Measurements from ENCODE around the gene CSNK1E. TPM values are rescaled to one million over a fixed set of nuclear protein-coding genes. Genes with fewer than 3 reads are reported as not detected.

The CSNK1E gene
- total and polyA plus RNA-seq, 10 of the 15 experiments (the other 5 are each of a cell fraction or from before 2014, with no cell fraction given) = 5.9 to 107 (median 64.9) TPM

DNA sequence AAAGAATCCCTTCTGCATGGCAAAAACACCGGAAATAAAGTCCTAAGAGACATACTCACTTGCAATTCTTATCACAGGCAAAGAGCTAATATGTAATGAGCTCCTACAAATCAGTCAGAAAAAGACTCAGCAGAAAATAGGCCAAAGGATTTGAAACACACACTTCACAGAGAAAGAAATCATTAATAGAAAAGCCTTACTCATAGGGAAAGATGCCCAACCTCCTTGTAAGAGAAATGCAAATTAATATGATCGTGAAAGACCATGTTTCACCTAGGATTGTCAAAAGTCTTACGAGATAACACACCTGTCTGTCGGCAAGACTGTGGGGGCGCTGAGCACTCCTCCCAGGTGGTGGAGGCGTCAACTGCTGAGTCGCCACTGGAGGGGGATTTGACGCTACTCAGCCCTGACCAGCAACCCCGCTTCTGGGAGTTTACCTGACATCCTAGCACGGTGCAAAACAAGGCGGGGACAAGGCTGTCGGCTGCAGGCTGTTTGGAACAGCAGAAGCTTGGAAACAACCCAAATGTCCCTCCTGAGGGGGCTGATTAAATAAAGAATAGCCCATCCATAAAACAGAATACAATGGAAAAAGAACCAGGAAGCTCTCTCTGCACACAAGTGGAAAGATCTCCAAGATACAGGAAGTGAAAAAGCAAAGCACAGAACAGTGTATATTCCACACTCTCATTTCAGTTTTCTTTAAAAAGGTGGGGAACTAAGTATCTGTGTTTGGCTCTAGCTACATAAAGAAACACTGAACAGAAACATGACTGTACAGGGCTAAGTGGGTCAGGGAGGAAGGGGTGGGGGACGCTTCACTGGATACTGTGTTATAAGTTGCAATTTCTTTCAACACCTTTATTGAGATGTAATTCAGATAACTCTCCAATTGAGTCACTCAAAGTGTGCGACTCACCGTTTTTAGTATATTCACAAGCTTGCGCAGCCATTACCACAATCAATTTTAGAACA lies 11.5 kb downstream of the CSNK1E start (continued):
- TF ChIP-seq, protein P1, sequence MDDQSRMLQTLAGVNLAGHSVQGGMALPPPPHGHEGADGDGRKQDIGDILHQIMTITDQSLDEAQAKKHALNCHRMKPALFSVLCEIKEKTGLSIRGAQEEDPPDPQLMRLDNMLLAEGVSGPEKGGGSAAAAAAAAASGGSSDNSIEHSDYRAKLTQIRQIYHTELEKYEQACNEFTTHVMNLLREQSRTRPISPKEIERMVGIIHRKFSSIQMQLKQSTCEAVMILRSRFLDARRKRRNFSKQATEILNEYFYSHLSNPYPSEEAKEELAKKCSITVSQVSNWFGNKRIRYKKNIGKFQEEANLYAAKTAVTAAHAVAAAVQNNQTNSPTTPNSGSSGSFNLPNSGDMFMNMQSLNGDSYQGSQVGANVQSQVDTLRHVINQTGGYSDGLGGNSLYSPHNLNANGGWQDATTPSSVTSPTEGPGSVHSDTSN (IDR thresholded peaks at IDR 0.05; ENCODE audit: insufficient replicate concordance, low read depth, low read length) = peak; percentile 80
- TF ChIP-seq PAX8 (IDR thresholded peaks at IDR 0.05) (peak; percentile 80), ASH2L (IDR thresholded peaks at IDR 0.05; ENCODE audit: borderline replicate concordance, low read depth) (no peak), SIN3A (IDR thresholded peaks at IDR 0.05; ENCODE audit: low read depth, low read length) (no peak), SUZ12 (IDR thresholded peaks at IDR 0.05; ENCODE audit: unreplicated experiment) (no peak), FOXK2 (IDR thresholded peaks at IDR 0.05) (no peak), ESRRA (IDR thresholded peaks at IDR 0.05; ENCODE audit: low read length) (no peak), HDAC2 (IDR thresholded peaks at IDR 0.05) (no peak), ATF7 (IDR thresholded peaks at IDR 0.05; ENCODE audit: low read depth) (peak; percentile 49), HDAC6 (IDR thresholded peaks at IDR 0.05; ENCODE audit: unreplicated experiment) (no peak), MYB (IDR thresholded peaks at IDR 0.05; ENCODE audit: borderline replicate concordance, low read depth, low read length) (0 out of 2 replicates have a peak, but pooled peaks have one; percentile 21), SIX5 (IDR thresholded peaks at IDR 0.05; ENCODE audit: low read depth, low read length, severe bottlenecking) (no peak), NFXL1 (IDR thresholded peaks at IDR 0.05; ENCODE audit: borderline replicate concordance) (no peak), SMC3 (IDR thresholded peaks at IDR 0.05; ENCODE audit: borderline replicate concordance, low read length) (no peak; the same call in 1 of the 2 replicates), TARDBP (IDR thresholded peaks at IDR 0.05; ENCODE audit: borderline replicate concordance) (no peak), NFYB (IDR thresholded peaks at IDR 0.05; ENCODE audit: insufficient read depth, low read depth, low read length) (no peak), NFYA (IDR thresholded peaks at IDR 0.05; ENCODE audit: borderline replicate concordance, low read depth, low read length) (no peak), TCF12 (IDR thresholded peaks at IDR 0.05; ENCODE audit: low read depth, low read length) (peak; percentile 97), TBL1XR1 (IDR thresholded peaks at IDR 0.05; ENCODE audit: low read depth, low read length) (0 out of 2 replicates have a peak, but pooled peaks have one; percentile 25), JUNB (IDR thresholded peaks at IDR 0.05) (peak; percentile 76), CHD4 (IDR thresholded peaks at IDR 0.05) (no peak), EZH2 (IDR thresholded peaks at IDR 0.05; ENCODE audit: borderline replicate concordance, control insufficient read depth, low read depth, low read length) (no peak)
- TF ChIP-seq, protein P2, sequence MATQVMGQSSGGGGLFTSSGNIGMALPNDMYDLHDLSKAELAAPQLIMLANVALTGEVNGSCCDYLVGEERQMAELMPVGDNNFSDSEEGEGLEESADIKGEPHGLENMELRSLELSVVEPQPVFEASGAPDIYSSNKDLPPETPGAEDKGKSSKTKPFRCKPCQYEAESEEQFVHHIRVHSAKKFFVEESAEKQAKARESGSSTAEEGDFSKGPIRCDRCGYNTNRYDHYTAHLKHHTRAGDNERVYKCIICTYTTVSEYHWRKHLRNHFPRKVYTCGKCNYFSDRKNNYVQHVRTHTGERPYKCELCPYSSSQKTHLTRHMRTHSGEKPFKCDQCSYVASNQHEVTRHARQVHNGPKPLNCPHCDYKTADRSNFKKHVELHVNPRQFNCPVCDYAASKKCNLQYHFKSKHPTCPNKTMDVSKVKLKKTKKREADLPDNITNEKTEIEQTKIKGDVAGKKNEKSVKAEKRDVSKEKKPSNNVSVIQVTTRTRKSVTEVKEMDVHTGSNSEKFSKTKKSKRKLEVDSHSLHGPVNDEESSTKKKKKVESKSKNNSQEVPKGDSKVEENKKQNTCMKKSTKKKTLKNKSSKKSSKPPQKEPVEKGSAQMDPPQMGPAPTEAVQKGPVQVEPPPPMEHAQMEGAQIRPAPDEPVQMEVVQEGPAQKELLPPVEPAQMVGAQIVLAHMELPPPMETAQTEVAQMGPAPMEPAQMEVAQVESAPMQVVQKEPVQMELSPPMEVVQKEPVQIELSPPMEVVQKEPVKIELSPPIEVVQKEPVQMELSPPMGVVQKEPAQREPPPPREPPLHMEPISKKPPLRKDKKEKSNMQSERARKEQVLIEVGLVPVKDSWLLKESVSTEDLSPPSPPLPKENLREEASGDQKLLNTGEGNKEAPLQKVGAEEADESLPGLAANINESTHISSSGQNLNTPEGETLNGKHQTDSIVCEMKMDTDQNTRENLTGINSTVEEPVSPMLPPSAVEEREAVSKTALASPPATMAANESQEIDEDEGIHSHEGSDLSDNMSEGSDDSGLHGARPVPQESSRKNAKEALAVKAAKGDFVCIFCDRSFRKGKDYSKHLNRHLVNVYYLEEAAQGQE (IDR thresholded peaks at IDR 0.05; ENCODE audit: low read depth, low read length) = no peak
- TF ChIP-seq, protein P3, sequence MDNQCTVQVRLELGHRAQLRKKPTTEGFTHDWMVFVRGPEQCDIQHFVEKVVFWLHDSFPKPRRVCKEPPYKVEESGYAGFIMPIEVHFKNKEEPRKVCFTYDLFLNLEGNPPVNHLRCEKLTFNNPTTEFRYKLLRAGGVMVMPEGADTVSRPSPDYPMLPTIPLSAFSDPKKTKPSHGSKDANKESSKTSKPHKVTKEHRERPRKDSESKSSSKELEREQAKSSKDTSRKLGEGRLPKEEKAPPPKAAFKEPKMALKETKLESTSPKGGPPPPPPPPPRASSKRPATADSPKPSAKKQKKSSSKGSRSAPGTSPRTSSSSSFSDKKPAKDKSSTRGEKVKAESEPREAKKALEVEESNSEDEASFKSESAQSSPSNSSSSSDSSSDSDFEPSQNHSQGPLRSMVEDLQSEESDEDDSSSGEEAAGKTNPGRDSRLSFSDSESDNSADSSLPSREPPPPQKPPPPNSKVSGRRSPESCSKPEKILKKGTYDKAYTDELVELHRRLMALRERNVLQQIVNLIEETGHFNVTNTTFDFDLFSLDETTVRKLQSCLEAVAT (IDR thresholded peaks at IDR 0.05) = no peak
